ENCODE results near the gene TSPYL1.

TSPYL1 gene

DNA sequence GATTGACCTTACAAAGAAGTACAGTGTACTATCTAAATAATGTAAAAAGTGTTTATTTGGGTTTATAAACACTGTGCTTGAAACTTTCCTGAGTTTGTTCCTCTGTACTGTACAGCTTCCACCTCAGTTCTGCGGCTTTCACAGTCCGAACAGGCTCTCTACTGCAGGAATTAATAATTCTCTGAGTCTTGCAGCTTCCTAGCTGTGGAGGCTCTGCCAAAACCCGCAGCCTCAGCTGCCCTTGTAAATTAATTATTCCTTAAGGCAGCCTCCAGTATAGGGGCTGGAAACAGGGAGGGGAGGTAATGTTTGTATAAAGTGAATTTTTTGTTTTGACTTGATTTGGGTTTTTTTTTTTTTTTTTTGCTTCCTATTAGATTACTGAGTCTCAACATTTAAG is 45.0 kb downstream of the TSPYL1 start (continued):
- TF ChIP-seq ZNF146 (tag by site-specific recombination; IDR thresholded peaks at IDR 0.05) (no peak), PRDM2 (tag by site-specific recombination; IDR thresholded peaks at IDR 0.05; ENCODE audit: borderline replicate concordance) (no peak), PRDM10 (tag by site-specific recombination; IDR thresholded peaks at IDR 0.05) (no peak), ZBTB17 (tag by site-specific recombination; IDR thresholded peaks at IDR 0.05) (no peak)
- TF ChIP-seq, protein P1, sequence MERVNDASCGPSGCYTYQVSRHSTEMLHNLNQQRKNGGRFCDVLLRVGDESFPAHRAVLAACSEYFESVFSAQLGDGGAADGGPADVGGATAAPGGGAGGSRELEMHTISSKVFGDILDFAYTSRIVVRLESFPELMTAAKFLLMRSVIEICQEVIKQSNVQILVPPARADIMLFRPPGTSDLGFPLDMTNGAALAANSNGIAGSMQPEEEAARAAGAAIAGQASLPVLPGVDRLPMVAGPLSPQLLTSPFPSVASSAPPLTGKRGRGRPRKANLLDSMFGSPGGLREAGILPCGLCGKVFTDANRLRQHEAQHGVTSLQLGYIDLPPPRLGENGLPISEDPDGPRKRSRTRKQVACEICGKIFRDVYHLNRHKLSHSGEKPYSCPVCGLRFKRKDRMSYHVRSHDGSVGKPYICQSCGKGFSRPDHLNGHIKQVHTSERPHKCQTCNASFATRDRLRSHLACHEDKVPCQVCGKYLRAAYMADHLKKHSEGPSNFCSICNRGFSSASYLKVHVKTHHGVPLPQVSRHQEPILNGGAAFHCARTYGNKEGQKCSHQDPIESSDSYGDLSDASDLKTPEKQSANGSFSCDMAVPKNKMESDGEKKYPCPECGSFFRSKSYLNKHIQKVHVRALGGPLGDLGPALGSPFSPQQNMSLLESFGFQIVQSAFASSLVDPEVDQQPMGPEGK (tag by site-specific recombination; IDR thresholded peaks at IDR 0.05) = no peak
- TF ChIP-seq, protein P2, sequence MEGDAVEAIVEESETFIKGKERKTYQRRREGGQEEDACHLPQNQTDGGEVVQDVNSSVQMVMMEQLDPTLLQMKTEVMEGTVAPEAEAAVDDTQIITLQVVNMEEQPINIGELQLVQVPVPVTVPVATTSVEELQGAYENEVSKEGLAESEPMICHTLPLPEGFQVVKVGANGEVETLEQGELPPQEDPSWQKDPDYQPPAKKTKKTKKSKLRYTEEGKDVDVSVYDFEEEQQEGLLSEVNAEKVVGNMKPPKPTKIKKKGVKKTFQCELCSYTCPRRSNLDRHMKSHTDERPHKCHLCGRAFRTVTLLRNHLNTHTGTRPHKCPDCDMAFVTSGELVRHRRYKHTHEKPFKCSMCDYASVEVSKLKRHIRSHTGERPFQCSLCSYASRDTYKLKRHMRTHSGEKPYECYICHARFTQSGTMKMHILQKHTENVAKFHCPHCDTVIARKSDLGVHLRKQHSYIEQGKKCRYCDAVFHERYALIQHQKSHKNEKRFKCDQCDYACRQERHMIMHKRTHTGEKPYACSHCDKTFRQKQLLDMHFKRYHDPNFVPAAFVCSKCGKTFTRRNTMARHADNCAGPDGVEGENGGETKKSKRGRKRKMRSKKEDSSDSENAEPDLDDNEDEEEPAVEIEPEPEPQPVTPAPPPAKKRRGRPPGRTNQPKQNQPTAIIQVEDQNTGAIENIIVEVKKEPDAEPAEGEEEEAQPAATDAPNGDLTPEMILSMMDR (tag by site-specific recombination; IDR thresholded peaks at IDR 0.05) = no peak

DNA sequence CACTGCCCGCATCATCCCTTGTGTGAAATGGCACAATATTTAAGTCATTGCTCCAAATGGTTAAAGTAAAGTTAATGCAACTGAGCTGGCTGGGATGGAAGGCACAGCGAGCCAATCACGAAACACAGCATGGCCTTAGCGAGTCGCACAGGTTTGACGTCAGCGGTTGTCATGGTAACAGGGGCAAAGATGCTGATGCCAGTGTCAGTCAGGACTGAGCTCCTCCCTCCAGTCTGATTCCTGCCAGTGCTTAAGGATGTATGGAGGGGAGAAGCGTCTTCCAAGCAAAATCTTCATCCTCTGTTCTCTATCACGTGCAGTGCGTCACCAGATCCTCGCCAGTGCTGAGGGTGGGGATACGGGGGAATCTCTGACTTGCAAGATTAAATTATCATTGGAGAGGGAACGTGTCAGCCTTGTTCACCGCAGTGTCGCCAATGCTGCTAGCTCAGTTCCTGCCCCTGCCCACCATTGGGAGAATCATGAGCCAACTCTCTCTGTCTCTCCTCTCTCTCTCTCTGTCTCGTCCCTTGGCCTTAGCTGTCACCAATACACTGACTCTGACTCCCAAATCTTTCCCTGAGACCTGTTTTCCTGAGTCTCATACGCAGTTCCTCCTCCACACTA is 50.3 kb downstream of the TSPYL1 start:
- POLR2A ChIA-PET = interaction anchor here (1.4 to 1.8 kb wide), 2 partner anchors 9 to 342 kb away, joined by 3 to 12 read pairs; partner anchors contain the start of gene RWDD1

More for the DNA sequence above, 50.3 kb downstream of the TSPYL1 start:
- Histone ChIP-seq H3K36me3 (ENCODE audit: control insufficient read depth in 2 of 2, insufficient read depth in 1 of 2, low read length in 2 of 2) (peaks cover 0 to 7% of the 10 kb centered on the region in 2 experiments; a peak in 1 of 3 replicates), H3K27ac (ENCODE audit: extremely low read depth, low read depth, low read length) (no peak overlapping the region), H3K4me3 (ENCODE audit: low read depth, low read length) (no peak overlapping the region), H3K4me1 (ENCODE audit: control insufficient read depth, insufficient read depth, low read length) (no peaks in the 10 kb centered on the region), H3K9me3 (ENCODE audit: control insufficient read depth, insufficient read depth, low read depth, low read length) (no peaks in the 10 kb centered on the region)
- CTCF ChIA-PET = interaction anchor here (1.2 to 7.3 kb wide), 3 partner anchors 10 to 39 kb away, joined by 3 to 60 read pairs (median 7); no protein-coding TSS in a partner anchor
- TF ChIP-seq ZNF777 (tag by site-specific recombination; IDR thresholded peaks at IDR 0.05; ENCODE audit: borderline replicate concordance) (no peak), ZBTB1 (tag by site-specific recombination; IDR thresholded peaks at IDR 0.05) (no peak)

All from HEK293 (cell line).